ENCODE measurements around the gene HS3ST3A1.
"Not testable (repeated sequence)": the region's sequence is repeated elsewhere in the genome, so short reads cannot be mapped to it uniquely, and the experiment has no call there.

Gene HS3ST3A1

GRCh38 chr17:13534946-13535345, 66.8 kb downstream of the HS3ST3A1 start:
- DNase-seq = no peak

- no peak for DNase-seq
Measured at GRCh38 chr17:13531721-13532120, 70.0 kb downstream of the HS3ST3A1 start.

- no peak for DNase-seq
Measured at GRCh38 chr17:13525876-13526275, 75.9 kb downstream of the HS3ST3A1 start.

GRCh38 chr17:13523164-13523563, 78.6 kb downstream of the HS3ST3A1 start:
- DNase-seq = no peak

GRCh38 chr17:13522749-13523148, 79.0 kb downstream of the HS3ST3A1 start:
- no peak for DNase-seq

GRCh38 chr17:13521784-13522183, 79.9 kb downstream of the HS3ST3A1 start:
- no peak for DNase-seq

- DNase-seq = no peak
Measured at GRCh38 chr17:13520899-13521572, 80.7 kb downstream of the HS3ST3A1 start.

GRCh38 chr17:13518261-13519000, 83.3 kb downstream of the HS3ST3A1 start:
- no peak for DNase-seq

GRCh38 chr17:13513039-13513405, 88.7 kb downstream of the HS3ST3A1 start:
- no peak for DNase-seq

GRCh38 chr17:13510062-13510461, 91.7 kb downstream of the HS3ST3A1 start:
- DNase-seq = no peak

GRCh38 chr17:13509527-13509926, 92.2 kb downstream of the HS3ST3A1 start:
- no peak for DNase-seq

- DNase-seq = no peak
Measured at GRCh38 chr17:13508896-13509295, 92.8 kb downstream of the HS3ST3A1 start.

GRCh38 chr17:13503526-13503925, 98.2 kb downstream of the HS3ST3A1 start:
- no peak for DNase-seq

- no peak for DNase-seq
Measured at GRCh38 chr17:13502263-13502662, 99.5 kb downstream of the HS3ST3A1 start.

- no peak for DNase-seq
Measured at GRCh38 chr17:13500947-13501346, 100.8 kb downstream of the HS3ST3A1 start.

- DNase-seq = no peak
Measured at GRCh38 chr17:13498184-13498583, 103.5 kb downstream of the HS3ST3A1 start.

GRCh38 chr17:13496553-13497056, 105.1 kb downstream of the HS3ST3A1 start:
- DNase-seq = not testable (repeated sequence)

- DNase-seq = no peak
Measured at GRCh38 chr17:13495423-13495822, 106.3 kb downstream of the HS3ST3A1 start.

- DNase-seq = no peak
Measured at GRCh38 chr17:13492737-13493122, 109.0 kb downstream of the HS3ST3A1 start.

- DNase-seq = no peak
Measured at GRCh38 chr17:13491916-13492736, 109.6 kb downstream of the HS3ST3A1 start.

GRCh38 chr17:13491491-13491890, 110.2 kb downstream of the HS3ST3A1 start:
- DNase-seq = no peak

- no peak for DNase-seq
Measured at GRCh38 chr17:13490906-13491482, 110.7 kb downstream of the HS3ST3A1 start.

- no peak for DNase-seq
Measured at GRCh38 chr17:13490427-13490826, 111.3 kb downstream of the HS3ST3A1 start.
